GM12878 (cell line): ENCODE data around the gene S100A7.

Experiments
- CBX5 ChIP-seq: sonication (generic); IDR thresholded peaks from 2 replicates; pipeline ENCODE4 v1.6.1; 2016; ENCODE audit warnings: low read depth, moderate library complexity, mild to moderate bottlenecking, inconsistent platforms
- CHD1 ChIP-seq: IDR thresholded peaks from 2 replicates; pipeline ENCODE4 v1.6.1; 2012; ENCODE audit warnings: low read depth, low read length, improper control_type of control experiment
- ETV6 ChIP-seq, 2 experiments: fragments of 450-650 bp in 1 of 2; IDR thresholded peaks in 1 of 2; conservative IDR thresholded peaks in 1 of 2; 2 replicates each; pipeline ENCODE4 v1.6.1; 2014; ENCODE audit warnings: antibody characterized with exemption in 1 of 2, borderline replicate concordance in 1 of 2, low read depth in 1 of 2, mild to moderate bottlenecking in 1 of 2, moderate library complexity in 1 of 2
- EZH2 ChIP-seq: IDR thresholded peaks from 2 replicates; pipeline ENCODE4 v1.6.1; 2012; ENCODE audit warnings: low read depth, mild to moderate bottlenecking, control low read depth, inconsistent platforms, low read length, borderline replicate concordance; ENCODE audit not compliant: control insufficient read depth
- HSF1 ChIP-seq: fragments of 150-350 bp; IDR thresholded peaks from 2 replicates; pipeline ENCODE4 v1.6.1; 2014; ENCODE audit warnings: mild to moderate bottlenecking, low read depth, low read length
- POLR2A ChIP-seq: IDR thresholded peaks from 2 replicates; pipeline ENCODE4 v1.6.1; 2011; ENCODE audit warnings: low read depth, mild to moderate bottlenecking, low read length
- REST ChIP-seq: IDR thresholded peaks from 2 replicates; pipeline ENCODE4 v1.6.1; 2012; ENCODE audit warnings: mild to moderate bottlenecking, low read depth, low read length
- TAF1 ChIP-seq: IDR thresholded peaks from 2 replicates; pipeline ENCODE4 v1.6.1; 2011; ENCODE audit warnings: mild to moderate bottlenecking, low read depth, low read length, borderline replicate concordance
- TF ChIP-seq, protein P1 (sequence below), 3 experiments: IDR thresholded peaks in 2 of 3; conservative IDR thresholded peaks in 1 of 3; 2 replicates each; pipeline ENCODE4 v1.5.1; 2011; ENCODE audit warnings: low read depth in 3 of 3, low read length in 3 of 3, mild to moderate bottlenecking in 3 of 3, control low read depth in 2 of 3, moderate library complexity in 2 of 3, inconsistent platforms in 1 of 3, mixed read lengths in 1 of 3; ENCODE audit not compliant: control insufficient read depth in 2 of 3, insufficient read depth in 1 of 3; ENCODE audit errors: extremely low read depth in 1 of 3

DNA sequence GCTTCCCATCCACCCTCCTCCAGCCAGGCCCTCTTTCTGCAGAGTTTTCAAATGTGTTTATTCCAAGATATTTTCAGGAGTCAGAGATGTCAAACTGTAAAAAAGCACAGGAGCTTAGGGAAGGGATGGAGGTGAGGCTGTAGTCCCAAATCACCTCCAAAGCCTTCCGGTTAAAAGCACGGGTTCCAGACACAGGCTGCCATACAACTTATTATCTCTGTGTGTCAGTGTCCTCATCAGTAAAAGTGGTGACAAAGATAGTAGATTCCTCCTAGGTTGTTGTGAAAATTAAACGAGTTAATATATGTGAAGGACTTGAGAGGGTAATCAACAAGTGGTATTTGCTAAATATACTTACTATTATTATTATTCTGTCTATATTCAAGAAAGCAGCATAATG is 29.0 kb downstream of the S100A7 start:
- TF ChIP-seq, protein P1, sequence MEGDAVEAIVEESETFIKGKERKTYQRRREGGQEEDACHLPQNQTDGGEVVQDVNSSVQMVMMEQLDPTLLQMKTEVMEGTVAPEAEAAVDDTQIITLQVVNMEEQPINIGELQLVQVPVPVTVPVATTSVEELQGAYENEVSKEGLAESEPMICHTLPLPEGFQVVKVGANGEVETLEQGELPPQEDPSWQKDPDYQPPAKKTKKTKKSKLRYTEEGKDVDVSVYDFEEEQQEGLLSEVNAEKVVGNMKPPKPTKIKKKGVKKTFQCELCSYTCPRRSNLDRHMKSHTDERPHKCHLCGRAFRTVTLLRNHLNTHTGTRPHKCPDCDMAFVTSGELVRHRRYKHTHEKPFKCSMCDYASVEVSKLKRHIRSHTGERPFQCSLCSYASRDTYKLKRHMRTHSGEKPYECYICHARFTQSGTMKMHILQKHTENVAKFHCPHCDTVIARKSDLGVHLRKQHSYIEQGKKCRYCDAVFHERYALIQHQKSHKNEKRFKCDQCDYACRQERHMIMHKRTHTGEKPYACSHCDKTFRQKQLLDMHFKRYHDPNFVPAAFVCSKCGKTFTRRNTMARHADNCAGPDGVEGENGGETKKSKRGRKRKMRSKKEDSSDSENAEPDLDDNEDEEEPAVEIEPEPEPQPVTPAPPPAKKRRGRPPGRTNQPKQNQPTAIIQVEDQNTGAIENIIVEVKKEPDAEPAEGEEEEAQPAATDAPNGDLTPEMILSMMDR (IDR thresholded peaks at IDR 0.05 in 2 of 3, conservative IDR thresholded peaks at IDR 0.05 in 1 of 3; ENCODE audit: control insufficient read depth in 2 of 3, extremely low read depth in 1 of 3, insufficient read depth in 1 of 3, low read depth in 3 of 3, low read length in 3 of 3) = no peak
- TF ChIP-seq ETV6 (conservative IDR thresholded peaks at IDR 0.05 in 1 of 2, IDR thresholded peaks at IDR 0.05 in 1 of 2; ENCODE audit: borderline replicate concordance in 1 of 2, low read depth in 1 of 2) = no peak
- TF ChIP-seq CBX5 = no peak
- no peak for TF ChIP-seq REST
- TF ChIP-seq POLR2A = no peak
- no peak for TF ChIP-seq TAF1
- no peak for TF ChIP-seq EZH2
- no peak for TF ChIP-seq CHD1
- TF ChIP-seq HSF1 = no peak
